ENCODE data around the gene TIMM10. TPM values are rescaled to one million over a fixed set of nuclear protein-coding genes. Genes with fewer than 3 reads are reported as not detected.

The TIMM10 gene
- total RNA-seq, 1 donor from 2014 or later = 19.1 TPM

DNA sequence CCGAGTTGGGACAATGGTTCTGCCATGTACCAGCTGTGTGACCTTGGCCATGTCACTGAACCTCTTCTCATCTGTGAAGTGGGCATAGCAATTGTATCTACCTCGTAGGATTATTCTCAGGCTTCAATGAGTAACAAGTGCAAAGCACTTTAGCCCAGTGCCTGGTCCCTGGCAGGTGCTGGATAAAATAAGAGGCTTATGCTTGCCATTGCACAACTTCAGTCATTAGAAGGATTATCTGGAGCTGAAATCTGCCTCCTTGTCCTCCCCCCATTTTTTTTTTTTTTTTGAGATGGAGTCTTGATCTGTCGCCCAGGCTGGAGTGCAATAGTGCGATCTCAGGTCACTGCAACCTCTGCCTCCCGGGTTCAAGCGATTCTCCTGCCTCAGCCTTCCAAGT is 14.0 kb upstream of the TIMM10 start:
- Histone ChIP-seq H4K20me1 (ENCODE audit: low read depth) (no peaks in the 10 kb centered on the region), H3K27ac (no peak overlapping the region), H3K36me3 (no peaks in the 10 kb centered on the region), H3K79me2 (ENCODE audit: low read depth) (no peaks in the 10 kb centered on the region), H3F3A (ENCODE audit: low read depth) (no peaks in the 10 kb centered on the region), H3K4me2 (no peak overlapping the region), H3K9ac (no peak overlapping the region), H3K4me3 (no peak overlapping the region), H3K9me3 (ENCODE audit: low read depth) (no peaks in the 10 kb centered on the region), H3K27me3 (no peaks in the 10 kb centered on the region), H3K4me1 (peaks cover 6% of the 10 kb centered on the region), H2AFZ (replicated peaks) (no peak overlapping the region)
- Mint-ChIP-seq H3K27me3 (ENCODE audit: insufficient read depth, low read depth) (peaks cover 7% of the 10 kb centered on the region), H3K36me3 (no peaks in the 10 kb centered on the region), H3K9me3 (no peaks in the 10 kb centered on the region), H3K4me3 (no peak overlapping the region), H3K27ac (no peak overlapping the region), H3K4me1 (peaks cover 14% of the 10 kb centered on the region)
- DNase-seq (ENCODE audit: low spot score) = no peak
- TF ChIP-seq, protein P1, sequence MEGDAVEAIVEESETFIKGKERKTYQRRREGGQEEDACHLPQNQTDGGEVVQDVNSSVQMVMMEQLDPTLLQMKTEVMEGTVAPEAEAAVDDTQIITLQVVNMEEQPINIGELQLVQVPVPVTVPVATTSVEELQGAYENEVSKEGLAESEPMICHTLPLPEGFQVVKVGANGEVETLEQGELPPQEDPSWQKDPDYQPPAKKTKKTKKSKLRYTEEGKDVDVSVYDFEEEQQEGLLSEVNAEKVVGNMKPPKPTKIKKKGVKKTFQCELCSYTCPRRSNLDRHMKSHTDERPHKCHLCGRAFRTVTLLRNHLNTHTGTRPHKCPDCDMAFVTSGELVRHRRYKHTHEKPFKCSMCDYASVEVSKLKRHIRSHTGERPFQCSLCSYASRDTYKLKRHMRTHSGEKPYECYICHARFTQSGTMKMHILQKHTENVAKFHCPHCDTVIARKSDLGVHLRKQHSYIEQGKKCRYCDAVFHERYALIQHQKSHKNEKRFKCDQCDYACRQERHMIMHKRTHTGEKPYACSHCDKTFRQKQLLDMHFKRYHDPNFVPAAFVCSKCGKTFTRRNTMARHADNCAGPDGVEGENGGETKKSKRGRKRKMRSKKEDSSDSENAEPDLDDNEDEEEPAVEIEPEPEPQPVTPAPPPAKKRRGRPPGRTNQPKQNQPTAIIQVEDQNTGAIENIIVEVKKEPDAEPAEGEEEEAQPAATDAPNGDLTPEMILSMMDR (IDR thresholded peaks at IDR 0.05) = no peak
- no peak for TF ChIP-seq EZH2 (IDR thresholded peaks at IDR 0.05)
- no peak for TF ChIP-seq EZH2phosphoT487 (IDR thresholded peaks at IDR 0.05)

DNA sequence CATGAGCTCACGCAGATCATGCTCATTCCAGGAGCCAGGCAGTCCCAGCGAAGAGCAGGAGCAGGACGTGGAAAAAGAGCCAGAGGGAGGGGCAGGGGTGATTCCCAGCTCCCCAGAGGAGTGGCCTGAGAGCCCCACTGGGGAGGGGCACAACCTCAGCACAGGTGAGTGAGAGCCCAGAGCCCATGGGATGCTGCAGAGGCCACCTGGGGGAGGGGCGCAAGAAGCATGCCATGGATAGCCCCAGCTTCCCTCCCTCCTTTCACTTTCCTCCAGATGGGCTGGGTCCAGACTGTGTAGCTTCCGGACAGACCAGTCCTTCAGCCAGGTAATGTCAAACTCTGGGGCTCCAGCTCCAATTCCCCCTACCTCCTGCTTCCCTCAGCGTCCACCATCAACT is 13.0 kb upstream of the TIMM10 start:
- H4K20me1 ChIP-seq (ENCODE audit: low read depth) = no peaks in the 10 kb centered on the region
- Mint-ChIP-seq H3K9me3 (no peaks in the 10 kb centered on the region), H3K27me3 (ENCODE audit: insufficient read depth, low read depth) (peaks cover 7% of the 10 kb centered on the region), H3K4me1 (peaks cover 14% of the 10 kb centered on the region), H3K27ac (no peak overlapping the region), H3K4me3 (no peak overlapping the region), H3K36me3 (no peaks in the 10 kb centered on the region)
- no peaks in the 10 kb centered on the region for H3K36me3 ChIP-seq
- H3K27me3 ChIP-seq = no peaks in the 10 kb centered on the region
- TF ChIP-seq EZH2phosphoT487 (IDR thresholded peaks at IDR 0.05) (no peak), EZH2 (IDR thresholded peaks at IDR 0.05) (no peak)
- TF ChIP-seq, protein P1 (IDR thresholded peaks at IDR 0.05) = no peak
- no peak overlapping the region for H3K4me3 ChIP-seq
- H3F3A ChIP-seq (ENCODE audit: low read depth) = no peaks in the 10 kb centered on the region
- H3K9ac ChIP-seq = no peak overlapping the region
- H3K79me2 ChIP-seq (ENCODE audit: low read depth) = no peaks in the 10 kb centered on the region
- no peak overlapping the region for H3K27ac ChIP-seq
- H2AFZ ChIP-seq (replicated peaks) = no peak overlapping the region
- H3K4me2 ChIP-seq = no peak overlapping the region
- H3K4me1 ChIP-seq = peaks cover 6% of the 10 kb centered on the region
- H3K9me3 ChIP-seq (ENCODE audit: low read depth) = no peaks in the 10 kb centered on the region
- no peak for DNase-seq (ENCODE audit: low spot score)

DNA sequence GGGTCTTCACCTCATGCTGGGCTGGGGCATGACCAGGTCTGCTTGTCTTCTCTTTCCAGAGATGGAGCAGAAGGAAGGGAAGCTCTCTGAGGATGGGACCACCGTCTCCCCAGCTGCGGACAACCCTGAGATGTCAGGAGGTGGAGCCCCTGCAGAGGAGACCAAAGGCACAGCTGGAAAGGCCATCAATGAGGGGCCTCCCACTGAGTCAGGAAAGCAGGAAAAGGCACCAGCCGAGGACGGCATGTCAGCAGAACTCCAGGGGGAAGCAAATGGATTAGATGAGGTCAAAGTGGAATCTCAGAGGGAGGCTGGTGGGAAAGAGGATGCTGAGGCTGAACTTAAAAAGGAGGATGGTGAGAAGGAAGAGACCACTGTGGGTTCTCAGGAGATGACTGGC is 12.0 kb upstream of the TIMM10 start:
- H2AFZ ChIP-seq (replicated peaks) = no peak overlapping the region
- no peak overlapping the region for H3K9ac ChIP-seq
- Mint-ChIP-seq H3K4me1 (peaks cover 13% of the 10 kb centered on the region), H3K27ac (peak overlapping the region; percentile 4), H3K4me3 (no peak overlapping the region), H3K27me3 (ENCODE audit: insufficient read depth, low read depth) (peaks cover 5% of the 10 kb centered on the region), H3K9me3 (no peaks in the 10 kb centered on the region), H3K36me3 (no peaks in the 10 kb centered on the region)
- no peak overlapping the region for H3K4me2 ChIP-seq
- no peak overlapping the region for H3K4me3 ChIP-seq
- peaks cover 2% of the 10 kb centered on the region for H3F3A ChIP-seq (ENCODE audit: low read depth)
- H3K4me1 ChIP-seq = peaks cover 13% of the 10 kb centered on the region
- TF ChIP-seq, protein P1 (IDR thresholded peaks at IDR 0.05) = no peak
- TF ChIP-seq EZH2 (IDR thresholded peaks at IDR 0.05) = no peak
- TF ChIP-seq EZH2phosphoT487 (IDR thresholded peaks at IDR 0.05) = no peak
- no peak for DNase-seq (ENCODE audit: low spot score)
- H3K27ac ChIP-seq = no peak overlapping the region
- no peaks in the 10 kb centered on the region for H3K9me3 ChIP-seq (ENCODE audit: low read depth)
- no peaks in the 10 kb centered on the region for H3K36me3 ChIP-seq
- H4K20me1 ChIP-seq (ENCODE audit: low read depth) = no peaks in the 10 kb centered on the region
- no peaks in the 10 kb centered on the region for H3K79me2 ChIP-seq (ENCODE audit: low read depth)
- no peaks in the 10 kb centered on the region for H3K27me3 ChIP-seq
